B cell (primary cell): ENCODE results near the gene PIP4K2C. TPM values are rescaled to one million over a fixed set of nuclear protein-coding genes. Genes with fewer than 3 reads are reported as not detected.

ENCODE experiments used
- ATAC-seq: fragments of 200-7000 bp; cut with Tn5 transposase; one replicate; pipeline ENCODE4 v1.10.0; 2021; ENCODE audit warnings: low read depth, mild to moderate bottlenecking, moderate number of reproducible peaks, moderate library complexity
- CTCF ChIA-PET: fragments of 350-600 bp; sonication (Branson Sonifier 250); formaldehyde crosslinking; loops from one replicate; lab custom pipeline; 2021; ENCODE audit warnings: antibody characterized with exemption, inconsistent platforms; lab: Charles Lee
- POLR2A ChIA-PET: fragments of 350-600 bp; sonication (Branson Sonifier 250); formaldehyde crosslinking; loops from one replicate; lab custom pipeline; 2021; ENCODE audit warnings: antibody characterized with exemption; lab: Charles Lee
- DNase-seq: peaks from one replicate; pipeline ENCODE4 v3.0.0; 2013
- H2AFZ ChIP-seq: 2 replicates; pipeline ENCODE4 v1.6.1; 2012; ENCODE audit warnings: mild to moderate bottlenecking, low read depth, low read length; ENCODE audit not compliant: insufficient read depth, poor library complexity, severe bottlenecking
- H3K27ac ChIP-seq, 2 donors: 1 replicate in 1 of 2; 2 replicates in 1 of 2; pipeline ENCODE4 v1.5.1; 2012 to 2013; ENCODE audit warnings: low read length in 2 of 2, mild to moderate bottlenecking in 2 of 2, moderate library complexity in 1 of 2
- H3K27me3 ChIP-seq, 4 experiments: fragments of 200-600 bp in 1 of 4; sonication (generic) in 1 of 4; replicated peaks in 1 of 4; 1 replicate in 2 of 4; 2 replicates in 2 of 4; pipeline versions ENCODE4 v1.6.1 to v1.7.0; 2013 to 2016; ENCODE audit warnings: low read length in 3 of 4, mild to moderate bottlenecking in 2 of 4, mixed read lengths in 1 of 4, moderate library complexity in 1 of 4; ENCODE audit not compliant: insufficient read depth in 4 of 4, control insufficient read depth in 3 of 4; ENCODE audit errors: control extremely low read depth in 1 of 4
- H3K36me3 ChIP-seq, 2 experiments: replicated peaks in 1 of 2; 1 replicate in 1 of 2; 2 replicates in 1 of 2; pipeline versions ENCODE4 v1.6.1 to v1.7.1; 2013; ENCODE audit warnings: low read length in 1 of 2; ENCODE audit not compliant: insufficient read depth in 2 of 2, control insufficient read depth in 1 of 2; ENCODE audit errors: control extremely low read depth in 1 of 2, extremely low read depth in 1 of 2
- H3K4me1 ChIP-seq, 2 donors: fragments of 200-600 bp in 1 of 2; sonication (generic) in 1 of 2; 1 replicate in 1 of 2; 2 replicates in 1 of 2; pipeline versions ENCODE4 v1.5.1 to v1.6.1; 2013 to 2017; ENCODE audit warnings: low read length in 2 of 2; ENCODE audit not compliant: control insufficient read depth in 2 of 2, insufficient read depth in 2 of 2
- H3K4me2 ChIP-seq: replicated peaks from 2 replicates; pipeline ENCODE3; 2012; ENCODE audit warnings: mild to moderate bottlenecking, low read depth, low read length; ENCODE audit not compliant: poor library complexity, severe bottlenecking
- H3K4me3 ChIP-seq, 5 experiments: fragments of 200-600 bp in 1 of 5; sonication (generic) in 1 of 5; 1 replicate in 3 of 5; 2 replicates in 2 of 5; pipeline versions ENCODE4 v1.5.1 to v1.7.0; 2011 to 2016; ENCODE audit warnings: low read length in 4 of 5, mild to moderate bottlenecking in 4 of 5, low read depth in 2 of 5, control low read depth in 1 of 5, moderate library complexity in 1 of 5; ENCODE audit not compliant: insufficient read depth in 1 of 5; ENCODE audit errors: control extremely low read depth in 1 of 5, extremely low read depth in 1 of 5
- H3K79me2 ChIP-seq: fragments of 200-600 bp; sonication (generic); one replicate; pipeline ENCODE4 v1.6.0; 2016; ENCODE audit warnings: low read length; ENCODE audit not compliant: control insufficient read depth, insufficient read depth
- H3K9ac ChIP-seq: fragments of 200-600 bp; sonication (generic); 2 replicates; pipeline ENCODE4 v1.6.1; 2017; ENCODE audit warnings: mild to moderate bottlenecking, low read length, moderate library complexity
- H3K9me3 ChIP-seq, 3 donors: one replicate each; pipeline versions ENCODE4 v1.6.1 to v1.7.1; 2013; ENCODE audit warnings: low read length in 2 of 3; ENCODE audit not compliant: control insufficient read depth in 2 of 3, insufficient read depth in 1 of 3; ENCODE audit errors: control extremely low read depth in 1 of 3
- H4K20me1 ChIP-seq: 2 replicates; pipeline ENCODE4 v1.6.0; 2012; ENCODE audit warnings: mild to moderate bottlenecking, low read length; ENCODE audit not compliant: insufficient read depth, control insufficient read depth, poor library complexity, severe bottlenecking
- H3K27ac Mint-ChIP-seq: one replicate; pipeline ENCODE4 v1.8.0; 2021; ENCODE audit warnings: mixed read lengths
- H3K27me3 Mint-ChIP-seq: one replicate; pipeline ENCODE4 v1.8.0; 2021; ENCODE audit warnings: mixed read lengths
- H3K4me1 Mint-ChIP-seq: one replicate; pipeline ENCODE4 v1.8.0; 2021; ENCODE audit warnings: mixed read lengths
- H3K4me3 Mint-ChIP-seq: one replicate; pipeline ENCODE4 v1.8.0; 2021; ENCODE audit warnings: mixed read lengths
- H3K9me3 Mint-ChIP-seq: one replicate; pipeline ENCODE4 v1.8.0; 2022; ENCODE audit warnings: mixed read lengths; ENCODE audit not compliant: insufficient read depth
- CTCF ChIP-seq: fragments of 200-600 bp; IDR thresholded peaks from one replicate; pipeline ENCODE4 v1.8.0; 2022; ENCODE audit warnings: antibody characterized with exemption, mild to moderate bottlenecking
- EZH2 ChIP-seq: IDR thresholded peaks from 2 replicates; pipeline ENCODE4 v1.6.1; 2012; ENCODE audit warnings: borderline replicate concordance, low read depth, mild to moderate bottlenecking, moderate library complexity, low read length; ENCODE audit not compliant: insufficient read depth, poor library complexity, severe bottlenecking
- WGBS: methylation state at CpG from one replicate; pipeline ENCODE4 v1.1.5; 2013; ENCODE audit warnings: missing lambda C conversion rate; ENCODE audit not compliant: insufficient coverage; 5-methylcytosine and 5-hydroxymethylcytosine counted together
- intact Hi-C: fragments of 100-400 bp; cut with micrococcal nuclease; formaldehyde crosslinking; loops from one replicate; pipeline ENCODE4 v1.10.0; 2022
- polyA plus RNA-seq: library from polyadenylated mRNA; depleted of rRNA; stranded (reverse); fragments of >200 nt; gene quantifications from 2 replicates; pipeline ENCODE4 v1.2.3, GENCODE V29; 2012
- total RNA-seq, 2 donors: library from RNA; stranded (reverse); fragments of 120-200 nt in 1 of 2; gene quantifications; 1 replicate in 1 of 2; 2 replicates in 1 of 2; pipeline versions ENCODE4 v1.2.3 to v1.2.4, GENCODE V29; 2013 to 2022

Gene PIP4K2C
- total and polyA plus RNA-seq, 2 donors (not counting 1 experiment from before 2014, with no cell fraction given): 20.1 to 21.3 TPM

GRCh38 chr12:57563358-57563757 is 27.6 kb upstream of the PIP4K2C start:
- Mint-ChIP-seq H3K27ac (no peak overlapping the region), H3K27me3 (peaks cover 31% of the 10 kb centered on the region), H3K4me3 (no peak overlapping the region), H3K9me3 (no peaks in the 10 kb centered on the region), H3K4me1 (no peaks in the 10 kb centered on the region)
- intact Hi-C loops: no loop called here
- Histone ChIP-seq H3K27ac (no peak overlapping the region), H3K4me3 (no peak overlapping the region), H3K79me2 (no peaks in the 10 kb centered on the region), H3K4me1 (no peaks in the 10 kb centered on the region), H3K9ac (no peak overlapping the region), H3K36me3 (no peaks in the 10 kb centered on the region), H4K20me1 (no peaks in the 10 kb centered on the region), H3K4me2 (no peak overlapping the region), H3K9me3 (no peaks in the 10 kb centered on the region), H3K27me3 (peaks cover 0 to 15% (median 2%) of the 10 kb centered on the region in 4 experiments), H2AFZ (no peak overlapping the region)
- DNase-seq: no peak
- no peak for ATAC-seq
- no CpG with 5 or more reads among the region's 4 CpGs for WGBS
- no peak for TF ChIP-seq EZH2
- no peak for TF ChIP-seq CTCF
- POLR2A ChIA-PET: no interaction called here
- CTCF ChIA-PET: interaction anchor here (1.3 kb wide), 1 partner anchor 20 kb away, joined by 4 read pairs; no protein-coding TSS in a partner anchor

- H3K4me2 ChIP-seq: no peak overlapping the region
- H2AFZ ChIP-seq: no peak overlapping the region
- Mint-ChIP-seq H3K9me3 (no peaks in the 10 kb centered on the region), H3K27ac (no peak overlapping the region), H3K4me1 (no peaks in the 10 kb centered on the region), H3K4me3 (no peak overlapping the region), H3K27me3 (peaks cover 35% of the 10 kb centered on the region)
- H3K27me3 ChIP-seq: peaks cover 0 to 15% (median 2%) of the 10 kb centered on the region in 4 experiments
- ATAC-seq (no peak), DNase-seq (no peak)
- intact Hi-C loops: no loop called here
- WGBS: 93% methylated on average over 2 of the region's 7 CpGs
- POLR2A ChIA-PET: no interaction called here
- no peak overlapping the region for H3K9ac ChIP-seq
- H4K20me1 ChIP-seq: no peaks in the 10 kb centered on the region
- H3K9me3 ChIP-seq: no peaks in the 10 kb centered on the region
- H3K4me1 ChIP-seq: no peaks in the 10 kb centered on the region
- TF ChIP-seq EZH2: no peak
- TF ChIP-seq CTCF: no peak
- no peak overlapping the region for H3K4me3 ChIP-seq
- H3K27ac ChIP-seq: no peak overlapping the region
- no peaks in the 10 kb centered on the region for H3K79me2 ChIP-seq
- no peaks in the 10 kb centered on the region for H3K36me3 ChIP-seq
- CTCF ChIA-PET: interaction anchor here (1.3 kb wide), 1 partner anchor 19 kb away, joined by 4 read pairs; no protein-coding TSS in a partner anchor
Observed at GRCh38 chr12:57564178-57564740, 26.7 kb upstream of the PIP4K2C start.
